HG02938 (cell line): ENCODE measurements around the gene OR52N5.

ENCODE experiments used
- ATAC-seq: cut with Tn5 transposase; IDR thresholded peaks from one replicate; pipeline ENCODE4 v1.9.1; 2021; ENCODE audit warnings: mild to moderate bottlenecking, moderate library complexity; ENCODE audit not compliant: unreplicated experiment

The OR52N5 gene

GRCh38 chr11:5783255-5783654 is at the start of gene OR52N5:
OR52N5 (minus strand) TSS chr11:5783355; CDS start chr11:5778634, 4,721 bp downstream.
- no peak for ATAC-seq

- ATAC-seq = no peak
Observed at GRCh38 chr11:5831196-5831829, 48.2 kb upstream of the OR52N5 start.

- ATAC-seq = peak; percentile 60
Observed at GRCh38 chr11:5818245-5818886, 35.2 kb upstream of the OR52N5 start.

DNA sequence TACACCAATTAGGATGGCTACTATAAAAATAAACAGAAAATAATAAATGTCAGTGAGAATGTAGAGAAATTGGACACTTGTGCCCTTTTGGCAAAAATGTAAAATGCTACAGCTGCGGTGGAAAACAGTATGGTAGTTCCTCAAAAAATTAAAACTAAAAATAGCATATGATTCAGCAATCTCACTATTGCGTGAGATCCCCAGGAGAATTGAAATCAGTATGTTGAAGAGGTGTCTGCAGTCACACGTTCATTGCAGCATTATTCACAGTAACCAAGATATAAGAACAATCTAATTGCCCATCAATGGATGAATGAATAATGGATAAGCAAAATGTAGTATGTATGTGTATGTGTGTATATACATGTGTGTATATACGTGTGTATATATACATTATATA is 32.4 kb upstream of the OR52N5 start:
- peak; percentile 55 for ATAC-seq

DNA sequence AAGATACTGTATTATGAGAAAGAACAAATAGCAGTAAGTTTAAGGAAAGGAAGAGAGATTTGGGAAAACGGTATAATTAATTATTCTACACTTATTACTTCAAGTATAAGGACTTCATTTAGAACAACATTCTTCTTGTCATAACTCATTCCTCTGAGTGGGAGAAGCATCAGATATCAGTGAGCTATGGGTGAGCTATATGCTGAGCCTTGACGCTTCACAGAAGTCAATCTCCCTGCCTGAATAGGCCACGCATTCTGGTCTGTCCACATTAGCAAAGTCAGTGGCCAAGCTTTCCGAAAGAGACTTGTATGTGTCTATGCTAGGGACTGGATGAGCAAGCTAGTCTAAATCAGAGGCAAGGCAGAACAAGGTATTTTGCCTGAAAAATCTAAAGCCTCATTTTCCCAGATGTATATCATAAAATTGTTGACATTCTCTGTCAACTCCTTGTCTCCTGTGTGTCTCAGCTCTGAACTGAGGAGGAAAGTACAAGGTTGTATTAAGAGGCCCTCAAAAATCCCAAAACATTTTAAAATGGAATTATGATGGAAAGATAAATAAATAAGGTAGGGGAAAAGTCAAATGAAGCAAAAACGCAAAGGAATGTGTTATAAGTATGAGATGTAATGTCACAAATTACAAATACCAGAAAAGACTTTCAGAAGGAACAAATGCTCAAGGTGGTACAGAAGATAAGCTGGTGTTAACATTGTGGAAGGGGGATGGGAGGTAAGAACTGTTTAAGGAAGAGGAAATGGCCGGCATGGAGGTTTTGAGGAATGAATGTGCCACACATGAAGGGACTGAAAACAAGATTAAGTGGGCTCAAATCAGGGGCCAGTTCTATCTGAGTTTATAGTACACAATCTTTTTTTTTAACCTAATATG is 27.0 kb upstream of the OR52N5 start:
- ATAC-seq = no peak

DNA sequence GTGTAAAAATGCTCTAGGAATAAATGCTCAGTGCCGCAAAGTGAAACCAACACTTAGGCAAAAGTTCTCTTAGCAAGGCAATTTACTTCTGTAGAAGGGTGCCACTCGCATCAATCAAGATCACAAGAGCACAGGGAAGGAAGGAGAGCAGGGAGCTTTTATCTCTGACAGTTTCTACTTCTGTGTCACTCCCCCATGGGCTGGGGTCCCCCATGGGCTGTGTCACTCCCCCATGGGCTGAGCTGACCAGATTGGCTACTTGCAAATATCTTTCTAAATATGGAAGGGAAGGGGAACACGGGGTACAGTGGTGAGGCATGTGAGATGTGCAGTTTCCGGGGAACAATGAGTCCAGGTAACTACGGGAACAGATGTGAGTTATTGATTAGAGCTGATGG is 26.0 kb upstream of the OR52N5 start:
- peak; percentile 46 for ATAC-seq

- ATAC-seq = peak; percentile 91
Observed at GRCh38 chr11:5808500-5809121, 25.5 kb upstream of the OR52N5 start, which contains the start of gene OR52N2. OR52N2 (plus strand) TSS chr11:5808924; CDS start chr11:5820336, 11,412 bp downstream.

DNA sequence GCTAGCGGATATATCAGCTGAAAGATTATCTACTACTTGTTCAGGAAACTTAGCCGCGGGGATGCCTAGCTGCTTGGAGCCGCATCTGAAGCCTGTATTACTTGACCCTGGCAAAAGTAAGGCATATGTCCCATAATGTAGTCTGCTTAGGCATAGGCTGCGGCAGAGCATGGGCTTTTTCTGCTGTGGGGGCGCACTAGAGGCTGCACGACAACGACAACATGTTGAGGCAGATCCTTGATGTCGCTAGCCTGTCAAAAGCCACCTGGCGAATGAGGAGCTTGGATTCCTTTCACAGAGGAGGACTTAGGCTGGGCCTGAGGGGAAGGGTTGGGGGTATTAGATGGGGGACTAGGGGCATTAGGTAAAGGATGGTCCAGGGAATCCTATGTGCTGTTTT is 24.4 kb upstream of the OR52N5 start:
- ATAC-seq = no peak

GRCh38 chr11:5803982-5804381 is 20.8 kb upstream of the OR52N5 start:
- ATAC-seq = no peak

DNA sequence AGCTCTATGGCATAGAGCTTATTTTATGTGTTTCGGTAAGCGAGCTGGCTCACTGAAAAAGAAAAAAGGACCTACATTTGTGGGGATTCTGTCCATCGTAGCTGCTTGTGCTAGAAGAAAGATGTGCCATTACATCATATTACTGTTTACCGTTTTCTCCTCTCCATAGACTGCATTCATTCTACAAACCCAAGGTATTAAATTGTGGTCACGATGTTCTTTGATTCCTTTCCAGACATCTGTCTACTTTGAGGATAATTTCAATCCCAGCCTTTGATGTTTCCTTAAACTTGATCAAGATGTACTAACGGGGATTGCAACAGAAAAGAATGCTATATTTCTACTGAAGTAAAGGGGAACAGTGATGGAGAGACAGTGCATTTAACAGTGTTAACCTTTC is 13.4 kb upstream of the OR52N5 start:
- ATAC-seq = no peak

DNA sequence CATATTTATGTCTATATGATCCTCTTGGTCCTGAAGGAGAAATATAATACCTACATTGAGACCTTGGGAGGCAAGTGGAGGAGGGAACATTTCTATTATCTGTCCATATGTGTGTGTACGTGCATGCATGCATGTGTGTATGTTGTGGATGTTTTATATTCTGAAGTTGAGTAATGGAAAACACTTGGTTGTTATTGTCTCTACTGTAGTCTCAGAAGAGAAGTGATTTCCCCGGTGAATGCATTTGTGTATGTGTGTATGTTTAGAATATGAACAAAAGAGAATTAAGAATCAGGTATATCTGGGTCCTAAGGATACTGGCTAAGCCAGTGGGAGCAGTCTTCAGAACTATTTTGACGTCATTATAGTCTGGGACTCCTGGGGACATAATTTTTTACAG is 8.0 kb upstream of the OR52N5 start, which contains the start of gene OR52N1:
TSS of gene OR52N1 (minus strand) at position 101 of the 400 bp plus-strand sequence. CDS start 2,449 bp downstream, outside the sequence.
- ATAC-seq = no peak

DNA sequence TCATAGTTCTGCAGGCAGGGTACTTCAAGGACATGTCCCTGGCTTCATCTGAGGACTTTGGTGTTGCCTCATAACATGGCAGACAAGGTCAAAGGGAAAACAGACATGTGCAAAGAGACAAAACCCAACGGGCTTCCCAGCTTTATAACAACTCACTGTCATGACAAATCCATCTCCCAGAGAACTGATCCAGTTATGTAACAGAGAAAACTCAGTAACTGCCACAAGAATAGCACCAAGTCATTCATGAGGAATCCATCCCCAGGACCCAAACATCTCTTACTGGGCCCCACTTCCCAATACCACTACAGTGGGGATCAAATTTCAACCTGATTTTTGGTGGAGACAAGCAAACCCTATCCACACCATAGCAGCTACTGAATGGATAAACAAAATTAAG is 16.1 kb downstream of the OR52N5 start:
- no peak for ATAC-seq

DNA sequence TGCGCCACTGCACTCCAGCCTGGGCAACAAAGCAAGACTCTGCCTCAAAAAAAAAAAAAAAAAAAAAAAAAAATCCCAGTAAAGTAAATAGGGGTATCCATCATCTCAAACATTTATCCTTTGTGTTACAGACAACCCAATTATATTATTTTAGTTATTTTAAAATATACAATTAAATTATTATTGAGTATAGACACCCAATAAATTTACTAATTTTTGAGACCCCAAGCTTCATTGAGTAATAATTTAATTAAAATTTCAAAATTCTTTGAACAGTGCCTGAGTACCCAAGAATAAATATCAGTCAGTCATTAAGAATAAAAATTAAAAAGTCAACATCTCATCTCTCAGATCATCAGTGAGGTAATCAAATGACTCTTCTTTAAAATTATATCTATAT is 29.2 kb downstream of the OR52N5 start, which contains the start of gene OR52N4:
TSS of gene OR52N4 (plus strand) at position 301 of the 400 bp plus-strand sequence. CDS start 498 bp downstream, outside the sequence.
- ATAC-seq = no peak

GRCh38 chr11:5749836-5750235 is 33.3 kb downstream of the OR52N5 start:
- no peak for ATAC-seq

GRCh38 chr11:5746614-5747013 is 36.5 kb downstream of the OR52N5 start:
- no peak for ATAC-seq

GRCh38 chr11:5738431-5738830 is 44.7 kb downstream of the OR52N5 start:
- ATAC-seq = no peak

GRCh38 chr11:5737670-5738392 is 45.3 kb downstream of the OR52N5 start:
- no peak for ATAC-seq

GRCh38 chr11:5737091-5737490 is 46.1 kb downstream of the OR52N5 start:
- ATAC-seq = no peak

DNA sequence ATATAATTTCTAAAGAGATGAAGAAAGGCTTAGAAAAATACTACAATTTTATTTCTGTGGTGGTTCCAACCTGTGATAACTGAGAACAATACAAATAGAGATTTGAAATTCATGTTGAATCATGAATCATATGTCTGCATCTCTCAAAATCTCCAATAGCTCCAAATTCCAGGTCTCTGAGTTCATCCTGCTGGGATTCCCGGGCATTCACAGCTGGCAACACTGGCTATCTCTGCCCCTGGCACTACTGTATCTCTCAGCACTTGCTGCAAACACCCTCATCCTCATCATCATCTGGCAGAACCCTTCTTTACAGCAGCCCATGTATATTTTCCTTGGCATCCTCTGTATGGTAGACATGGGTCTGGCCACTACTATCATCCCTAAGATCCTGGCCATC is 46.8 kb downstream of the OR52N5 start, which contains the start of gene OR56B1:
TSS of gene OR56B1 (plus strand) at position 53 of the 400 bp plus-strand sequence. CDS start at position 122, 69 bp downstream.
- ATAC-seq = no peak

DNA sequence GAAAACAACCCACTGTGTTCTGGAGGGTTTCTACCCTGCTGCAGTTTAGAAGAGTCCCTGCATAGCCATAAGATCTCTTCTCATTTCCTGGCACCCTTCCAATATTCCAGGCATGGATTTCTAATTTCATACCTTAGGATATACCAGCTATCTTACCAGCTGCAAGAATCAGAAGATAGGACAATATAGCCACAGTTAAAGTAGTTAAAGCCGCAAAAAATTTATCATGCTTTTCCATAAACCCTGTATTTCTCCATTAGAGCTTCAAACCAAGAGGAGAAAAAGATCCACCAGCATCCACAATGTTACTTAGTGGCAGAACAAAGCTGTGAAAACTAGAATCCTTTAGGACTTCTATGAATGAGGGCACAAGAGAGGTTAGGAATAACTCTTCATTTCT is 55.5 kb downstream of the OR52N5 start:
- ATAC-seq = no peak
